ENCODE data around the gene SGK1. TPM values are rescaled to one million over a fixed set of nuclear protein-coding genes. Genes with fewer than 3 reads are reported as not detected.

Gene SGK1
- total RNA-seq, 1 experiment from 2014 or later, result 7.8 TPM

DNA sequence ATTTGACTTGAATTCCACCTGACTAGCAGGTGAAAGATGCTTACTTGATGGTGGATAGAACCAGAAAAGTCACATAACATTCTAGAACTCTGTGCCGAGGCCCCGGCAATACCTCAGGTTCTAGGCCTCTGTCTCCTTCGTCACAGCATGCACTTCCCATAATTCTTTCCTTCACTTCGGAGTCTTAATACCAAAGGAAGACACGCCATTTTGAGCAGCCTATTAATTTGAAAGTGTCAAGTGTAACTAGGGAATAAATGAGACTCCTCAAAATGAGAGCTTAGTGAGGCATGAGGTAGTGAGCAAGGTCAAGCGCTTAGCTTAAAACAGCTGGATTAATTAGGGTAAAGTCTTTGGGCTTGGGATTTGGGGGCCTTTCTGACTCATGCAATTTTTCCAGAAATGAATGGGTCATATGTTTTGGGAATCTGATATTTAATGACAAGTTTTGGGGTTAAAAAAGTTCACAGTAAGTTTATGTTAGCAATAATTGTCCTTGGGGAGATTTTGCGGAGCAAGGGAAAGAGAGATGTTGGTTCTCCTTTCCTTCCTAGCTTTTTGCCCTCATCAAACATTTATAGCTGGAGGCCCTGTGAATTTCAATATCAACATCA lies 29.1 kb upstream of the SGK1 start:
- no peak overlapping the region for H2AFZ ChIP-seq (ENCODE audit: low read length)
- no peak overlapping the region for H3K4ac ChIP-seq (ENCODE audit: low read depth, low read length)
- no peak overlapping the region for H2BK20ac ChIP-seq (ENCODE audit: low read depth, low read length, poor library complexity, severe bottlenecking)
- no peak overlapping the region for H4K91ac ChIP-seq (ENCODE audit: insufficient read length, low read depth, low read length)
- H4K8ac ChIP-seq (replicated peaks; ENCODE audit: insufficient read length, low read depth, low read length), result no peak overlapping the region
- Mint-ChIP-seq H3K9me3 (no peaks in the 10 kb centered on the region), H3K36me3 (ENCODE audit: insufficient read depth in 1 of 3, low read depth in 3 of 3) (no peaks in the 10 kb centered on the region), H3K27ac (no peak overlapping the region), H3K27me3 (ENCODE audit: low read depth) (no peaks in the 10 kb centered on the region), H3K4me1 (peaks cover 7 to 12% of the 10 kb centered on the region in 2 experiments), H3K4me3 (no peak overlapping the region)
- H2BK120ac ChIP-seq (ENCODE audit: low read depth, low read length, poor library complexity, severe bottlenecking), result no peak overlapping the region
- H3K56ac ChIP-seq (ENCODE audit: insufficient read length, low read depth, low read length), result no peak overlapping the region
- no peaks in the 10 kb centered on the region for H3K27me3 ChIP-seq (ENCODE audit: insufficient read depth, low read length)
- H2AK5ac ChIP-seq (ENCODE audit: insufficient read length, low read length), result no peak overlapping the region
- no peak overlapping the region for H3K9ac ChIP-seq (ENCODE audit: extremely low read depth, insufficient read length, low read length)
- H3K79me2 ChIP-seq (ENCODE audit: insufficient read depth, low read length), result no peaks in the 10 kb centered on the region
- H4K20me1 ChIP-seq (ENCODE audit: control insufficient read depth, insufficient read depth, insufficient read length), result no peaks in the 10 kb centered on the region
- no peak overlapping the region for H3K14ac ChIP-seq (ENCODE audit: insufficient read depth, low read length)
- no peak overlapping the region for H3K18ac ChIP-seq (ENCODE audit: insufficient read length, low read depth, low read length)
- H3K4me1 ChIP-seq (ENCODE audit: insufficient read depth, low read length), result no peaks in the 10 kb centered on the region; the same call in 1 of the 2 replicates
- no peak overlapping the region for H4K5ac ChIP-seq (ENCODE audit: insufficient read length, low read depth, low read length)
- no peak overlapping the region for H3K27ac ChIP-seq (ENCODE audit: insufficient read length, low read depth, low read length)
- no peak overlapping the region for H2BK15ac ChIP-seq (ENCODE audit: low read depth, low read length)
- no peak overlapping the region for H3K23ac ChIP-seq (ENCODE audit: insufficient read length, low read depth, low read length)
- no peak overlapping the region for H2BK5ac ChIP-seq (ENCODE audit: insufficient read length, low read length)
- H3T11ph ChIP-seq (ENCODE audit: low read length), result no peak overlapping the region
- TF ChIP-seq, protein P1, sequence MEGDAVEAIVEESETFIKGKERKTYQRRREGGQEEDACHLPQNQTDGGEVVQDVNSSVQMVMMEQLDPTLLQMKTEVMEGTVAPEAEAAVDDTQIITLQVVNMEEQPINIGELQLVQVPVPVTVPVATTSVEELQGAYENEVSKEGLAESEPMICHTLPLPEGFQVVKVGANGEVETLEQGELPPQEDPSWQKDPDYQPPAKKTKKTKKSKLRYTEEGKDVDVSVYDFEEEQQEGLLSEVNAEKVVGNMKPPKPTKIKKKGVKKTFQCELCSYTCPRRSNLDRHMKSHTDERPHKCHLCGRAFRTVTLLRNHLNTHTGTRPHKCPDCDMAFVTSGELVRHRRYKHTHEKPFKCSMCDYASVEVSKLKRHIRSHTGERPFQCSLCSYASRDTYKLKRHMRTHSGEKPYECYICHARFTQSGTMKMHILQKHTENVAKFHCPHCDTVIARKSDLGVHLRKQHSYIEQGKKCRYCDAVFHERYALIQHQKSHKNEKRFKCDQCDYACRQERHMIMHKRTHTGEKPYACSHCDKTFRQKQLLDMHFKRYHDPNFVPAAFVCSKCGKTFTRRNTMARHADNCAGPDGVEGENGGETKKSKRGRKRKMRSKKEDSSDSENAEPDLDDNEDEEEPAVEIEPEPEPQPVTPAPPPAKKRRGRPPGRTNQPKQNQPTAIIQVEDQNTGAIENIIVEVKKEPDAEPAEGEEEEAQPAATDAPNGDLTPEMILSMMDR (conservative IDR thresholded peaks at IDR 0.05), result no peak
- no CpG with 5 or more reads among the region's 7 CpGs for WGBS (ENCODE audit: extremely low coverage, insufficient read length, low lambda C conversion rate)
- no peaks in the 10 kb centered on the region for H3K9me3 ChIP-seq (ENCODE audit: control insufficient read depth, low read depth, low read length)
- H3K4me2 ChIP-seq (ENCODE audit: insufficient read depth, insufficient read length, low read length), result no peak overlapping the region
- no peak for DNase-seq
- H3K79me1 ChIP-seq (ENCODE audit: insufficient read depth, low read depth, low read length, poor library complexity, severe bottlenecking), result no peaks in the 10 kb centered on the region
- H3K23me2 ChIP-seq (ENCODE audit: insufficient read length, low read depth, low read length, poor library complexity, severe bottlenecking), result no peaks in the 10 kb centered on the region
- no peak overlapping the region for H2BK12ac ChIP-seq (ENCODE audit: insufficient read length, low read depth, low read length)
